HCT116 (cell line): ENCODE measurements around the gene PLAGL2. TPM values are rescaled to one million over a fixed set of nuclear protein-coding genes. Genes with fewer than 3 reads are reported as not detected.

ENCODE experiments used
- ATAC-seq: fragments of 200-7000 bp; cut with Tn5 transposase; 2 replicates; pipeline ENCODE4 v1.9.1; 2020; ENCODE audit warnings: mild to moderate bottlenecking, moderate library complexity
- BruUV-seq: library from RNA; stranded (reverse); fragments of 400-500 nt; replicated peaks from 2 replicates; lab custom pipeline; 2021; lab: Mats Ljungman, UMichigan
- CTCF ChIA-PET: fragments of 300-600 bp; sonication (Branson Sonifier 250); formaldehyde crosslinking; loops from one replicate; lab custom pipeline; 2021; ENCODE audit warnings: antibody characterized with exemption; lab: Charles Lee
- POLR2A ChIA-PET: fragments of 300-600, 350-600 bp; sonication (Branson Sonifier 250); formaldehyde crosslinking; loops from one replicate; lab custom pipeline; 2021; ENCODE audit warnings: antibody characterized with exemption; lab: Charles Lee
- RAD21 ChIA-PET, 2 experiments: fragments of 300-600 bp; sonication (Branson Sonifier 250); formaldehyde crosslinking; loops; one replicate each; lab custom pipeline; 2023; ENCODE audit warnings: low total read pairs in 2 of 2; ENCODE audit not compliant: uncharacterized antibody in 2 of 2, unreplicated experiment in 2 of 2, low non-redundant PET in 1 of 2; lab: Charles Lee
- DNase-seq: peaks from one replicate; pipeline ENCODE4 v3.0.0-alpha.2; 2010; ENCODE audit warnings: low read depth, low spot score
- H2AFZ ChIP-seq: fragments of 200-600 bp; shearing (Covaris generic), sonication (generic); 2 replicates; pipeline ENCODE4 v1.6.1; 2017; ENCODE audit warnings: low read depth, mixed run types, mixed read lengths, antibody characterized with exemption, low read length; ENCODE audit not compliant: poor library complexity, severe bottlenecking
- H3K27ac ChIP-seq: 2 replicates; pipeline ENCODE4 v1.5.1; 2012; ENCODE audit warnings: low read depth, low read length
- H3K27me3 ChIP-seq: fragments of 200-600 bp; sonication (generic); 2 replicates; pipeline ENCODE4 v1.6.1; 2016; ENCODE audit warnings: mixed run types, low read length, mixed read lengths; ENCODE audit not compliant: insufficient read depth
- H3K36me3 ChIP-seq, 2 experiments: fragments of 200-500 bp in 1 of 2; fragments of 200-600 bp in 1 of 2; sonication (Bioruptor generic) in 1 of 2; sonication (generic) in 1 of 2; 2 replicates each; pipeline versions ENCODE4 v1.5.1 to v1.6.1; 2014 to 2016; ENCODE audit warnings: low read length in 2 of 2, inconsistent platforms in 1 of 2, mixed read lengths in 1 of 2, mixed run types in 1 of 2; ENCODE audit not compliant: insufficient read depth in 2 of 2, control insufficient read depth in 1 of 2
- H3K4me1 ChIP-seq, 2 experiments: fragments of 200-600 bp in 1 of 2; sonication (generic) in 1 of 2; 2 replicates each; pipeline versions ENCODE4 v1.5.1 to v1.6.1; 2012 to 2017; ENCODE audit warnings: low read length in 2 of 2, inconsistent platforms in 1 of 2, mild to moderate bottlenecking in 1 of 2, mixed read lengths in 1 of 2, mixed run types in 1 of 2, moderate library complexity in 1 of 2; ENCODE audit not compliant: insufficient read depth in 2 of 2, control insufficient read depth in 1 of 2
- H3K4me2 ChIP-seq: fragments of 200-600 bp; sonication (generic); 2 replicates; pipeline ENCODE4 v1.6.1; 2017; ENCODE audit warnings: mixed run types, low read length, mixed read lengths
- H3K4me3 ChIP-seq, 2 experiments: fragments of 200-600 bp in 1 of 2; sonication (generic) in 1 of 2; replicated peaks in 1 of 2; 2 replicates each; pipeline ENCODE4 v1.5.1; 2011 to 2016; ENCODE audit warnings: low read length in 2 of 2, control low read depth in 1 of 2, low read depth in 1 of 2, mild to moderate bottlenecking in 1 of 2, mixed read lengths in 1 of 2, mixed run types in 1 of 2
- H3K79me2 ChIP-seq: fragments of 200-600 bp; sonication (generic); 2 replicates; pipeline ENCODE4 v1.6.1; 2017; ENCODE audit warnings: mild to moderate bottlenecking, mixed run types, low read length, moderate library complexity, mixed read lengths; ENCODE audit not compliant: insufficient read depth
- H3K9ac ChIP-seq: fragments of 200-600 bp; sonication (generic); 2 replicates; pipeline ENCODE4 v1.6.1; 2016; ENCODE audit warnings: low read length, mixed read lengths
- H3K9me2 ChIP-seq: fragments of 200-600 bp; sonication (generic), shearing (Covaris generic); 2 replicates; pipeline ENCODE4 v1.6.1; 2017; ENCODE audit warnings: mixed run types, mild to moderate bottlenecking, moderate library complexity; ENCODE audit not compliant: insufficient read depth
- H3K9me3 ChIP-seq, 2 experiments: fragments of 200-500 bp in 1 of 2; fragments of 200-600 bp in 1 of 2; sonication (Bioruptor generic) in 1 of 2; sonication (generic) in 1 of 2; 2 replicates each; pipeline ENCODE4 v1.6.1; 2014 to 2017; ENCODE audit warnings: low read length in 2 of 2, mixed read lengths in 2 of 2, inconsistent platforms in 1 of 2, low read depth in 1 of 2, mild to moderate bottlenecking in 1 of 2, mixed run types in 1 of 2, moderate library complexity in 1 of 2; ENCODE audit not compliant: control insufficient read depth in 1 of 2, insufficient read depth in 1 of 2
- H4K20me1 ChIP-seq: fragments of 200-600 bp; sonication (generic), shearing (Covaris generic); 2 replicates; pipeline ENCODE4 v1.6.1; 2017; ENCODE audit warnings: mixed run types, mild to moderate bottlenecking, moderate library complexity; ENCODE audit not compliant: insufficient read depth
- ATF3 ChIP-seq: IDR thresholded peaks from 2 replicates; pipeline ENCODE4 v1.6.1; 2012
- CBX3 ChIP-seq: IDR thresholded peaks from 2 replicates; pipeline ENCODE4 v1.6.1; 2012; ENCODE audit warnings: low read depth
- FOSL1 ChIP-seq: IDR thresholded peaks from 2 replicates; pipeline ENCODE4 v1.6.1; 2012; ENCODE audit warnings: low read depth
- POLR2A ChIP-seq: IDR thresholded peaks from 2 replicates; pipeline ENCODE4 v1.7.0; 2011; ENCODE audit warnings: borderline replicate concordance; ENCODE audit not compliant: insufficient read depth, insufficient read length; ENCODE audit errors: extremely low read depth
- REST ChIP-seq: IDR thresholded peaks from 2 replicates; pipeline ENCODE4 v1.6.1; 2012; ENCODE audit warnings: low read depth
- SIN3A ChIP-seq: IDR thresholded peaks from 2 replicates; pipeline ENCODE4 v1.6.1; 2012; ENCODE audit warnings: low read depth
- YY1 ChIP-seq: IDR thresholded peaks from 2 replicates; pipeline ENCODE4 v1.6.1; 2011; ENCODE audit warnings: low read length, low read depth, moderate library complexity, mild to moderate bottlenecking; ENCODE audit not compliant: insufficient replicate concordance; ENCODE audit errors: extremely low read depth
- intact Hi-C: fragments of 100-400 bp; cut with micrococcal nuclease; formaldehyde crosslinking; loops from 2 replicates; pipeline ENCODE4 v1.10.0; 2022
- total RNA-seq: library from RNA; stranded (reverse); gene quantifications from one replicate; pipeline ENCODE4 v1.2.1, GENCODE V29; 2021; ENCODE audit not compliant: unreplicated experiment

The PLAGL2 gene
- total RNA-seq, 1 experiment from 2014 or later: 18.3 TPM

- Histone ChIP-seq H3K9me2 (no peaks in the 10 kb centered on the region), H3K27me3 (no peaks in the 10 kb centered on the region)
- TF ChIP-seq REST: no peak
- no peak for TF ChIP-seq CBX3
- no peak for TF ChIP-seq FOSL1
- no peak for TF ChIP-seq YY1
- no peak for TF ChIP-seq SIN3A
- TF ChIP-seq POLR2A: no peak
- no peak for TF ChIP-seq ATF3
- TF ChIP-seq, all 23 proteins: peak for 0
- intact Hi-C loops: no loop called here
- H3K36me3 ChIP-seq: peaks cover 22 to 23% of the 10 kb centered on the region in 2 experiments
- H3K4me3 ChIP-seq: no peak overlapping the region
- no peaks in the 10 kb centered on the region for H3K9me3 ChIP-seq
- H3K4me1 ChIP-seq: no peaks in the 10 kb centered on the region
- DNase-seq (no peak), ATAC-seq (no peak)
- no peaks in the 10 kb centered on the region for H3K79me2 ChIP-seq
- CTCF ChIA-PET: no interaction called here
- H4K20me1 ChIP-seq: no peaks in the 10 kb centered on the region
- no peak overlapping the region for H2AFZ ChIP-seq
- POLR2A ChIA-PET: no interaction called here
- no peak overlapping the region for H3K4me2 ChIP-seq
- no peak overlapping the region for H3K27ac ChIP-seq
- no TSS peak for BruUV-seq
- RAD21 ChIA-PET: no interaction called here
- H3K9ac ChIP-seq: no peak overlapping the region
Observed at GRCh38 chr20:32224463-32224862, 16.9 kb upstream of the PLAGL2 start.
